SK-N-SH treated with all-trans-retinoic acid at 6 μM for 48 hours (cell line): ENCODE measurements around the gene SDK1.
"Not testable (repeated sequence)": the region's sequence is repeated elsewhere in the genome, so short reads cannot be mapped to it uniquely, and the experiment has no call there.

Experiments
- ATAC-seq: fragments of 200-7000 bp; cut with Tn5 transposase; 3 replicates; pipeline ENCODE4 v1.9.1; 2020; ENCODE audit warnings: mild to moderate bottlenecking, moderate library complexity
- ARNTL ChIP-seq: fragments of 450-650 bp; formaldehyde crosslinking; IDR thresholded peaks from 2 replicates; pipeline ENCODE4 v1.5.0; 2020; ENCODE audit warnings: low read depth, mild to moderate bottlenecking, moderate library complexity, borderline replicate concordance
- BACH2 ChIP-seq: fragments of 250-450 bp; sonication (Bioruptor Pico); IDR thresholded peaks from 2 replicates; pipeline ENCODE4 v1.9.0; 2021; ENCODE audit warnings: mild to moderate bottlenecking, borderline replicate concordance
- CREB5 ChIP-seq: fragments of 250-450 bp; sonication (Bioruptor Pico); IDR thresholded peaks from 2 replicates; pipeline ENCODE4 v1.5.1; 2020; ENCODE audit warnings: low read depth, mild to moderate bottlenecking, moderate library complexity
- CSDC2 ChIP-seq: fragments of 250-450 bp; sonication (Bioruptor Pico); IDR thresholded peaks from 2 replicates; pipeline ENCODE4 v1.5.0; 2020; ENCODE audit warnings: mild to moderate bottlenecking, moderate library complexity
- ESRRG ChIP-seq: fragments of 250-450 bp; sonication (Bioruptor Pico); IDR thresholded peaks from 2 replicates; pipeline ENCODE4 v1.6.1; 2021; ENCODE audit warnings: mild to moderate bottlenecking
- ISL1 ChIP-seq: fragments of 250-450 bp; sonication (Bioruptor Pico); IDR thresholded peaks from 2 replicates; pipeline ENCODE4 v2.1.2; 2022; ENCODE audit warnings: mild to moderate bottlenecking, moderate library complexity
- OSR1 ChIP-seq: fragments of 250-450 bp; sonication (Bioruptor Pico); IDR thresholded peaks from 2 replicates; pipeline ENCODE4 v1.8.0; 2022; ENCODE audit warnings: moderate library complexity, mild to moderate bottlenecking, inconsistent platforms
- PATZ1 ChIP-seq: fragments of 250-450 bp; sonication (Bioruptor Pico); IDR thresholded peaks from 2 replicates; pipeline ENCODE4 v1.8.0; 2020; ENCODE audit warnings: mild to moderate bottlenecking, moderate library complexity, borderline replicate concordance
- POU6F1 ChIP-seq: fragments of 250-450 bp; sonication (Bioruptor Pico); IDR thresholded peaks from 2 replicates; pipeline ENCODE4 v1.8.0; 2021; ENCODE audit warnings: low read depth, mild to moderate bottlenecking, moderate library complexity, borderline replicate concordance
- PPARA ChIP-seq: fragments of 250-450 bp; sonication (Bioruptor Pico); IDR thresholded peaks from 2 replicates; pipeline ENCODE4 v1.5.0; 2020; ENCODE audit warnings: mild to moderate bottlenecking, borderline replicate concordance
- TCF4 ChIP-seq: fragments of 250-450 bp; sonication (Bioruptor Pico); IDR thresholded peaks from 2 replicates; pipeline ENCODE4 v1.8.0; 2021; ENCODE audit warnings: mild to moderate bottlenecking, moderate library complexity, borderline replicate concordance
- TOX ChIP-seq: fragments of 250-450 bp; sonication (Bioruptor Pico); IDR thresholded peaks from 2 replicates; pipeline ENCODE4 v1.8.0; 2021; ENCODE audit warnings: mild to moderate bottlenecking, moderate library complexity, borderline replicate concordance
- TSHZ2 ChIP-seq: fragments of 250-450 bp; sonication (Bioruptor Pico); IDR thresholded peaks from 2 replicates; pipeline ENCODE4 v1.5.0; 2020; ENCODE audit warnings: mild to moderate bottlenecking, moderate library complexity
- ZFP30 ChIP-seq: fragments of 450-650 bp; formaldehyde crosslinking; IDR thresholded peaks from 2 replicates; pipeline ENCODE4 v1.5.0; 2022; ENCODE audit warnings: mild to moderate bottlenecking, moderate library complexity
- ZNF565 ChIP-seq: fragments of 450-650 bp; formaldehyde crosslinking; conservative IDR thresholded peaks from 2 replicates; pipeline ENCODE4 v1.5.0; 2020; ENCODE audit warnings: low read depth, mild to moderate bottlenecking, moderate library complexity
- ZNF8 ChIP-seq: fragments of 450-650 bp; formaldehyde crosslinking; IDR thresholded peaks from 2 replicates; pipeline ENCODE4 v1.5.0; 2020; ENCODE audit warnings: mild to moderate bottlenecking, moderate library complexity

Gene SDK1

GRCh38 chr7:4093035-4093434, 792.0 kb downstream of the SDK1 start:
- ATAC-seq = no peak
- TF ChIP-seq CREB5 (CRISPR knock-in tag) = no peak
- TF ChIP-seq ZNF8 (CRISPR knock-in tag) = no peak

- no peak for TF ChIP-seq BACH2 (CRISPR knock-in tag)
- no peak for TF ChIP-seq ZNF565 (CRISPR knock-in tag)
- no peak for TF ChIP-seq ZNF8 (CRISPR knock-in tag)
- TF ChIP-seq ESRRG (CRISPR knock-in tag) = no peak
- no peak for TF ChIP-seq OSR1 (CRISPR knock-in tag)
- no peak for TF ChIP-seq ARNTL (CRISPR knock-in tag)
Measured at GRCh38 chr7:4093483-4093882, 792.4 kb downstream of the SDK1 start.

GRCh38 chr7:4094158-4094557, 793.1 kb downstream of the SDK1 start:
- not testable (repeated sequence) for ATAC-seq

More at GRCh38 chr7:4093483-4093882, 792.4 kb downstream of the SDK1 start:
- no peak for ATAC-seq

- no peak for ATAC-seq
- no peak for TF ChIP-seq TOX (CRISPR knock-in tag)
Measured at GRCh38 chr7:4097001-4097609, 796.1 kb downstream of the SDK1 start.

- TF ChIP-seq ARNTL (CRISPR knock-in tag) (no peak), CSDC2 (CRISPR knock-in tag) (no peak), ESRRG (CRISPR knock-in tag) (no peak), PATZ1 (no peak), OSR1 (CRISPR knock-in tag) (no peak), PPARA (no peak), CREB5 (CRISPR knock-in tag) (no peak), POU6F1 (CRISPR knock-in tag) (no peak), ISL1 (CRISPR knock-in tag) (no peak), ZFP30 (CRISPR knock-in tag) (no peak), TSHZ2 (no peak), TCF4 (CRISPR knock-in tag) (no peak)
- ATAC-seq = no peak
Measured at GRCh38 chr7:4098169-4098568, 797.1 kb downstream of the SDK1 start.
